A673 (cell line): Measurements from ENCODE around the gene CCDC43. TPM values are rescaled to one million over a fixed set of nuclear protein-coding genes. Genes with fewer than 3 reads are reported as not detected.

Experiments
- BruUV-seq: library from RNA; stranded (reverse); fragments of 400-500 nt; replicated peaks from 2 replicates; lab custom pipeline; 2021; lab: Mats Ljungman, UMichigan
- CTCF ChIA-PET: fragments of 300-600 bp; sonication (Branson Sonifier 250); formaldehyde crosslinking; loops from one replicate; lab custom pipeline; 2022; ENCODE audit warnings: antibody characterized with exemption; lab: Charles Lee
- POLR2A ChIA-PET: fragments of 300-600 bp; sonication (Branson Sonifier 250); formaldehyde crosslinking; loops from one replicate; lab custom pipeline; 2022; ENCODE audit warnings: antibody characterized with exemption; ENCODE audit not compliant: low non-redundant PET; lab: Charles Lee
- DNase-seq: peaks from one replicate; pipeline ENCODE4 v3.0.0-alpha.2; 2015; ENCODE audit warnings: low spot score
- H3K27ac ChIP-seq: fragments of 200-600 bp; sonication (generic); 2 replicates; pipeline ENCODE4 v1.5.1; 2016; ENCODE audit warnings: mixed run types, low read depth, mild to moderate bottlenecking, mixed read lengths, antibody characterized with exemption, low read length; ENCODE audit not compliant: poor library complexity, severe bottlenecking
- H3K27me3 ChIP-seq: fragments of 200-600 bp; sonication (generic); replicated peaks from 2 replicates; pipeline ENCODE4 v1.6.1; 2017; ENCODE audit warnings: mixed run types, low read depth, mild to moderate bottlenecking, mixed read lengths, antibody characterized with exemption, low read length; ENCODE audit not compliant: insufficient read depth, poor library complexity
- H3K36me3 ChIP-seq: fragments of 200-600 bp; sonication (generic); 2 replicates; pipeline ENCODE4 v1.6.1; 2016; ENCODE audit warnings: mixed run types, mild to moderate bottlenecking, mixed read lengths, antibody characterized with exemption, low read length; ENCODE audit not compliant: insufficient read depth, poor library complexity, severe bottlenecking
- H3K4me1 ChIP-seq: fragments of 200-600 bp; sonication (generic); 2 replicates; pipeline ENCODE4 v1.6.1; 2017; ENCODE audit warnings: mixed run types, mild to moderate bottlenecking, mixed read lengths, antibody characterized with exemption, low read length; ENCODE audit not compliant: insufficient read depth, poor library complexity, severe bottlenecking
- H3K4me3 ChIP-seq: fragments of 200-600 bp; sonication (generic); 2 replicates; pipeline ENCODE4 v1.5.1; 2016; ENCODE audit warnings: low read depth, mixed run types, mild to moderate bottlenecking, mixed read lengths, low read length; ENCODE audit not compliant: poor library complexity, severe bottlenecking
- H3K9me3 ChIP-seq: fragments of 200-600 bp; sonication (generic); 2 replicates; pipeline ENCODE4 v1.6.1; 2016; ENCODE audit warnings: mixed run types, low read depth, mild to moderate bottlenecking, mixed read lengths, antibody characterized with exemption, low read length; ENCODE audit not compliant: poor library complexity, severe bottlenecking
- CTCF ChIP-seq: fragments of 300-800, 200-600 bp; sonication (generic); conservative IDR thresholded peaks from 2 replicates; pipeline ENCODE4 v1.5.1; 2017; ENCODE audit warnings: low read depth, mild to moderate bottlenecking, antibody characterized with exemption, low read length, moderate library complexity, mixed read lengths
- EZH2 ChIP-seq: fragments of 200-600 bp; sonication (generic); IDR thresholded peaks from 2 replicates; pipeline ENCODE4 v1.6.1; 2017; ENCODE audit warnings: borderline replicate concordance, low read depth, mild to moderate bottlenecking, mixed read lengths, antibody characterized with exemption, low read length; ENCODE audit not compliant: poor library complexity, severe bottlenecking
- intact Hi-C: fragments of 100-400 bp; cut with micrococcal nuclease; formaldehyde crosslinking; loops from one replicate; pipeline ENCODE4 v1.10.0; 2022; ENCODE audit not compliant: unreplicated experiment
- total RNA-seq: library from RNA; stranded (reverse); gene quantifications from 2 replicates; pipeline ENCODE4 v1.2.3, GENCODE V29; 2021

CCDC43 gene
- total RNA-seq, 1 experiment from 2014 or later: 20.3 TPM

GRCh38 chr17:44628243-44629188 lies 61.1 kb downstream of the CCDC43 start:
- DNase-seq: no peak
- ChIA-PET POLR2A (no interaction called here), CTCF (no interaction called here)
- H3K4me3 ChIP-seq: no peak overlapping the region
- no peak overlapping the region for H3K27ac ChIP-seq
- no peaks in the 10 kb centered on the region for H3K9me3 ChIP-seq
- no peak for TF ChIP-seq EZH2
- no peak for TF ChIP-seq CTCF
- intact Hi-C loops: no loop called here
- H3K27me3 ChIP-seq: no peaks in the 10 kb centered on the region
- no peaks in the 10 kb centered on the region for H3K4me1 ChIP-seq
- H3K36me3 ChIP-seq: no peaks in the 10 kb centered on the region
- BruUV-seq: no TSS peak

GRCh38 chr17:44627513-44628242 lies 61.9 kb downstream of the CCDC43 start:
- CTCF ChIA-PET: no interaction called here
- POLR2A ChIA-PET: no interaction called here
- DNase-seq: no peak
- no peak overlapping the region for H3K4me3 ChIP-seq
- intact Hi-C loops: no loop called here
- H3K9me3 ChIP-seq: no peaks in the 10 kb centered on the region
- H3K27ac ChIP-seq: no peak overlapping the region
- BruUV-seq: no TSS peak
- TF ChIP-seq EZH2 (no peak), CTCF (no peak)
- no peaks in the 10 kb centered on the region for H3K4me1 ChIP-seq
- no peaks in the 10 kb centered on the region for H3K36me3 ChIP-seq
- H3K27me3 ChIP-seq: no peaks in the 10 kb centered on the region

Other genes starting within 250 kb of the CCDC43 start
- 32.9 and 33.8 TPM in 2 replicates for gene GPATCH8, start 186.4 kb downstream of the CCDC43 start, total RNA-seq
- gene FZD2, start 132.3 kb downstream of the CCDC43 start, total RNA-seq: 23.5 and 23.7 TPM in 2 replicates
- 0.44 TPM in 1 of 2 replicates, not detected in the other for gene MEIOC, start 33.3 kb downstream of the CCDC43 start, total RNA-seq
- gene DBF4B, start 18.9 kb upstream of the CCDC43 start, total RNA-seq: 20.5 and 24.0 TPM in 2 replicates
- 0.17 and 0.59 TPM in 2 replicates for gene ADAM11, start 69.2 kb upstream of the CCDC43 start, total RNA-seq
- gene GJC1, start 140.5 kb upstream of the CCDC43 start, total RNA-seq: 31.6 and 39.0 TPM in 2 replicates
- gene HIGD1B, start 158.1 kb upstream of the CCDC43 start, total RNA-seq: not detected in 2 replicates
- 133 and 144 TPM in 2 replicates for gene EFTUD2, start 209.7 kb upstream of the CCDC43 start, total RNA-seq
- not detected in 2 replicates for gene GFAP, start 225.7 kb upstream of the CCDC43 start, total RNA-seq